GM21723 (cell line): Measurements from ENCODE around the gene LGI4.

Experiments
- ATAC-seq: cut with Tn5 transposase; IDR thresholded peaks from one replicate; pipeline ENCODE4 v1.9.1; 2021; ENCODE audit warnings: mild to moderate bottlenecking, moderate library complexity; ENCODE audit not compliant: unreplicated experiment

LGI4 gene

DNA sequence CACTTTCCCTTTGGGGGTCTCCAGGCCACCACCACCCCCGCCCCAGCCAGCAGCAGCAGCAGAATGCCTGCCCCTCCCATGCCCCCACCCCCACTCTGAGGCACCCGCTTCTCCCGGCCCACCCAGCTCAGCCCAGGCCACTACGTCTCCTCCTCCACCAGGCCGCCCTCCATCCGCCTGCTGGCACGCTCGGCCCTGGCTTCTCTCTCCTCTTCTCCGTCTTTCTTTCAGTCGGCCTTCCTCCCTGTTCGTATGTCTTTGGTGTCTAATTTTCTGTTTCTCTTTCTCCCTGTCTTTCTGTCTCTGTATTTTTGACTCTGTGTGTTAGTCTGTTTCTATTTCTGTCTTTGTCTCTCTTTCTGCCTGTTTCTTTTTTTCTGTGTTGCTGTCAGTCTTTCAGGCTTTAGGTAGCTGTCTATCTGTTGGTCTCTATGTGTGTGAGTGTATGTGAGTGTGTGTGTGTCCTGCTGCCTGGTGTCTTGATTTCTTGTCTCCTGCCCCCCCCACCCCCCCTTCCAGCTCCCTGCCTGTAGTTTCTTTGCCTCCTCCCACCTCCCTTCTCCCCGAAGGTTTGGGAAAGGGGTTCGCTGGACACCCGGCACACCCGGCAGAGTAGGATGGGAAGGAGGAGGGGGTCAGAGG lies at the start of gene LGI4:
Gene LGI4, minus strand, starts transcription at position 459 of the 642 bp plus-strand sequence. Its CDS starts 379 bp downstream, at position 80.
- no peak for ATAC-seq

DNA sequence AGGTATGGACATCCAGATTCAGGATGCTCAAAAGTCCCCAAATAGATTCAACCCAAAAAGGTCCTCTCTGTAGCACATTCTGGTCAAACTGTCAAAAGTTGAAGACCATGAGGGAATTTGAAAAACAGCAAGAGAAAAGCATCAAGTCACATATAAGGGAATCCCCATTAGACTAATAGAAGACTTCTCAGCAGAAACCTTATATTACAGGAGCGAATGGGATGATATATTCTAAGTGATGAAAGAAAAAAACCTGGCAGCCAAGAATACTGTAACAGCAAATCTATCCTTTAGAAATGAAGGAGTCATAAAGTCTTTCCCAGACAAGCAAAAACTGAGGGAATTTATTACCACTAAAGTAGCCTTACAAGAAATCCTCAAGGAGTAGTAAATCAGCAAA lies 49.4 kb upstream of the LGI4 start:
- ATAC-seq: no peak

DNA sequence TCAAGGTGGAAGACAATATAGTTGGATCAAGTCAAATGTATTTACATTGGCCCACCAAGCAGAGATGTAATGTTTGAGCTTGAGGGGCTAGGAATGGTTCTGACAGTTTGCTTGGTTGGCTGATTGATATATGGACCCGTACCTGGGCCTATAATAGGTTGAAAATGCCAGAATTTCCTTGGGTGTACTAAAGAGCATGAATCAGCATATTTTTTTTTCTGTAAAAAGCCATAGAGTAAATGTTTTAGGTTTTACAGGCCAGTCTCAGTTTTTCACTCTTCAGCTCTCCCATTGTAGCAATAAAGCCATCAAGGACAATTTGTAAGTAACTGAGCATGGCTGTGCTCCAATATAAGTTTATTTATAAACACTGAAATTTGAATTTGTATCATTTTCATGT lies 46.5 kb upstream of the LGI4 start:
- ATAC-seq: no peak

DNA sequence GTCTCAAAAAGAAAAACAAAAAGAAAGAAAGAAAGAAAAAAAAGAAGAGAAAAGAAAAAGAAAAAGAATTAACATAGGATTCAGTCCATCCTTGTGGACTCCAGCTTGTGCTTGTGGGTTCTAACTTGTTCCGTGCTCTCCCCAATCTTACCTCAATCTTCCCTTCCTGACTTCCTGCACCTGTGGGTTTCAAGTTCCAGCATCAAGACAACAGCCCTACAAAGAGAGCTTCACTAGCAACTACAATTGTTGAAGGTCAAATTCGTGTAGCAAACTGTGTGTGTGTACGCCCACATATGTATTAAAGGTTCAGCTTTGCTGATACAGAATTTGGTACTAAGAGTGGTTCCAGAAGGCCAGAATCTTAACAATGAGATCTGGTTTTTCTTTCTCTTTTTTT lies 45.0 kb upstream of the LGI4 start:
- no peak for ATAC-seq

DNA sequence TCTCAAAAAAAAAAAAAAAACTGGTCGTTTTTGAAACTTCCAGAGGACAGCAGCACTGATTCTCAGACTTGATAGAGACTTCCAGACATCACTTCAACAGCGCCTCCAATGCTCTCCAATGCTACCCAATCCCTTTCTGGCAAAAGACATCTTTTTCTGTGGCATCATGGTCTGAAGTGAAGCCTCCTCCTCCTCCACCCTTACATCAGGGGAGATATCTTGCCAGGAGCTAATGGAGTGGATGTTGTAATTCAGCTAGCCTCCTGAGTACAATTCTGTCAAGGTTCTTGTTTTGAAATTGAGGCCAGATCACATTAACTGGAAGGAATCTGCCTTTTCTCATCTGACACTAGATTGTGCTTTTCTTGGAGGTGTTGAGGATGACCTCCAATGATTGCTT lies 43.8 kb upstream of the LGI4 start:
- no peak for ATAC-seq

DNA sequence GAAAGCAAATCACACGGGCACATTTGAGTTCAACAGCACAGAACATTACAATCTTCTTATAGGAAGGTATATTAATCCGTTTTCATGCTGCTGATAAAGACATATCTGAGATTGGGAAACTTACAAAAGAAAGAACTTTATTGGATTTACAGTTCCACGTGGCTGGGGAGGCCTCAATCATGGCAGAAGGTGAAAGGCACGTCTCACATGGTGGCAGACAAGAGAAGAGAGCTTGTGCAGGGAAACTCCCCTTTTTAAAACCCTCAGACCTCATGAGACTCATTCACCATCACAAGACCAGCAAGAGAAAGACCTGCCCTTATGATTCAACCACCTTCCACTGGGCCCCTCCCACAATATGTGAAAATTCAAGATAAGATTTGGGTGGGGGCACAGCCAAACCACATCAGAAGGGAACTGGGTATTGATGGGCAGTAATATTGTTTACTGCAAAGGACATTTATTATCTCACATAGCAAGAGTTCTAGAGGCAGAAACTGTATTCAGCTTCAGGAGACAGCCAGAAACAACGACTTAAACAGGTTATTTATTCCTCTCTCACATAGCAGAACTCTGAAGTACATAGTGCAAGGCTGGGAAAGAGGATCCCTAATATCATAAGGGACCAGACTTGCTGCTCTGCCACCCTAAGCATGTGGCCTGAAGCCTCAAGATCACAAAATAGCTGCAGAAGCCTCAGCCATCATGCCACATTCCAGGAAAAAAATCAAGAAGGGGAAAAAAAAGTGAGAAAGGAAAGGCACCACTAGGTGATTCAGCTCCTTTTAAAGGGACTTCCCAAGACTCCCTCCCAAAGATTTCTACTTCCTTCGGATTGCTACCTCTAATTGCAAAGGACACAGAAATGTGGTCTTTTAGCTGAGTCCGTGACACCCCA lies 42.8 kb upstream of the LGI4 start:
- ATAC-seq: no peak

DNA sequence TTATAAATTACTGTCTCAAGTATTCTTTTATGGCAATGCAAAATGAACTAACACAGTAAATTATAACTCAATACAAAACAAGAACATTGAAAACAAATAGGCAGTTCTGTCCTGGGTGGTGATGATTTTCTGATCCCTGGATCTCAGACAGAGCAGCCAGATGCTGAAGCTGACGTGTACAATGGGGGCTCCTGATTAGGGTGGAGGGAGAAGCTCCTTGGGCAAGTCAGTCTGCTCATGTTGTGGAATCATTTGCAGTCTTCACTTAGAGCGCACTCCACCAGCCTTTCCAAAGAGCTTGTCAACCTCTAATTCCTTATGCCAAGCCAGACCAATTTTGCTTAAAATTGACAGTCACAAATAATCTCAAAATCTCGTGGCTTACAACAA lies 41.3 kb upstream of the LGI4 start:
- ATAC-seq: no peak

DNA sequence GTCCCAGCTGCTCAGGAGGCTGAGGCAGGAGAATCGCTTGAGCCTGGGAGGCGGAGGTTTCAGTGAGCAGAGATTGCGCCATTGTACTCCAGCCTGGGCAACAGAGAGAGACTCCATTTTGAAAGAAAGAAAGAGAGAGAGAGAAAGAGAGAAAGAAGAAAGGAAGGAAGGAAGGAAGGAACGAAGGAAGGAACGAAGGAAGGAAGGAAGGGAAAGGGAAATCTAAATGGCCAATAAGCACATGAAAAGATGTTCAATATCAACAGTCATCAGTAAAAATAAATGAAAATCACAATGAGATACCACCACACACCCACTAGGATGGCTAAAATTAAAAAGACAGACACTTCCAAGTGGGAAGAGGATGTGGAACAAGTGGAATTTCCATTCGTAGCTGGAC lies 39.4 kb upstream of the LGI4 start:
- no peak for ATAC-seq

DNA sequence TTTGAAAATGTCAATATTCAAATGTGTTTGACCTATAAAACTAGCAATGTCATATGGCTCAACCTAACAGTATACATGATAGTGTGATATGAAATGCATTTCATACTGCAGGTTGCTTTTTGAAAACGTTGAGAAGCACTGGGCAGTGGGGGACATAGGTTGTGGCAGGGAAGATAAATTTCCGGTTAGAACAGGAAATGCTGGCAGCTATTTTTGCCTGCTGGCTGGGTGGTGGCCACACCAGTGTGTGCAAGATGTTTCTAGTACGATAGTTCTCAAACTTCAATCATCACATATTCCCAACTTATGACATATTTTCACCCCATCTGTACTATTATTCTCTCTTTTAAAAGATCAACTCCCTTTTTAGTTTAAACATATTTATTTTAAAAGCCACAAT lies 36.9 kb upstream of the LGI4 start:
- no peak for ATAC-seq

DNA sequence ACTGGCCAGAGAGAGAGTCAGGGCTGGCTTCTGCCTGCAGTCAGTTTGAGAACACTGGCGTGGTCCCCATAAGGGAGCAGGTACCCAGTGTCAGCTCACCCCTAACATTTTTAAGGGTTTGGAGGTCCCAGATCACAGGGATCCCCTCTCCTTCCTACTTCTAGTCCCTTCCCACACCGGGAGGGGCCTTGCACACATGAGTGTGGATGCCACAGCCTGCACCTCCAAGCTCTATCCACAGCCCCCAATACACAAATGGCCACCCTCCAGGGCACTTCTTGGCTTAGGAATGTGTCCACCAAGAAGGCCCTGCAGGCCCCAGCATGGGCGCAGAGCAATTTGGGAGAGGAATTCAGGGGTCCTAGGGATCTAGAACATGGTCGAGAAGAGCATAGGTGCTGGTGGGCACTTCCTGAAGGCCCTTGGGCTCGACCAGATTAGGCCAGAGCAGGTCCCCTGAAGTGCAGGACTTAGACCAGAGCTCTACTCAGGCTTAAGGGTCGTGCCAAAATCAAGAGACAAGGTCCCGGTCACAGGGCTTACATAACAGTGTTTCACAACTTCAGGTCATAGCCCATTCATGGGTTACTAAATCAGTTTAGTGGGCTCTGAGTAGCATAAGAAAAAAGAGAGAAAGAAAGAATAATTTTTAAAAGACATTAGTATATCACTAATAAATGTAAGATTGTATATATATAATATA lies 35.7 kb upstream of the LGI4 start:
- no peak for ATAC-seq

DNA sequence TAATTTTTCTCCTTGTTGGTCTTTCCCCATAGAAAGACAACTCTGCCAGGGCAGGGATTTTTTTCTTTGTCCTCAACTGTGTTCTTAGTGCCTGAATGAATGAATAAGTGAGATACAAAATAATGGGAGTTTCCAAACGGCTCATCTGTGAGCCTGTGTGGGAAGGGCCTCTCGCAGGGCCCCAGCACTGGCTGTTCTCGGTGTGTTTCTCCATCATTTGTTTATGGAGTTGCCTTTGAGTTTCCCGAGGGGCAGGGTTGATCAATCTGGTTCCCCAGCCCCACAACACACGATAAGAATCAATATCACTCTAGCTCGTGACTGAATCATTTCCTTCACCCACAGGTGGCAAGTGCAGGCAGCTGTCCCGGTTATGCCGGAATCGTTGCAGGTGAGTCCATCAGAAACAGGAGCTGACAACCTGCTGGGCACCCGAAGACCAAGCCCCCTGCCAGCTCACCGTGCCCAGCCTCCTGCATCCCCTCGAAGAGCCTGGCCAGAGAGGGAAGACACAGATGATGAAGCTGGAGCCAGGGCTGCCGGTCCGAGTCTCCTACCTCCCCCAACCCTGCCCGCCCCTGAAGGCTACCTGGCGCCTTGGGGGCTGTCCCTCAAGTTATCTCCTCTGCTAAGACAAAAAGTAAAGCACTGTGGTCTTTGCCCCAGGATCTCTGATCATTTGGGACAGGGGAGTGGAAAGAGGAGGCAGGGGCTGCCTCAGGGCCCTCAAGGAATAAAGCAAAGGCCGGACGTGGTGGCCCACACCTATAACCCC lies 34.5 kb upstream of the LGI4 start:
- no peak for ATAC-seq

DNA sequence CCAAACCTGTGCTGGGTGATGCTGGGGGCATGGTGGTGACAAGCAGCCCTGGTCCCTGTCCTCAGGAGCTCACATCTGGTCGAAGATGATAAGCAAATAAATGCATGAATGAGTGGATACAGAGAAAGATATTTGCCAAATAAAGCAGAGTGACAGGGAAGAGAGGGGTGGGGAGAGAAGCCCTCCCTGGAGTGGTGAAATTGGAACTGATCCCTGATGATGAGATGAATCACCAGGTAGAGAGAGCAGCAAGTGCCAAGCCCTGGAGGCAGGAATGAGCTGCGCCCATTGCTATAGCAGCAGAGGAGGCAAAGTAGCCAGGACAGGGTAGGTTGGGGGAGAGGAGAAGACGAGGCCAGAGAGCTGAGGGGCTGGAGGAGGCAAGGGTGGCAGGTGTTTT lies 33.3 kb upstream of the LGI4 start:
- ATAC-seq: no peak

DNA sequence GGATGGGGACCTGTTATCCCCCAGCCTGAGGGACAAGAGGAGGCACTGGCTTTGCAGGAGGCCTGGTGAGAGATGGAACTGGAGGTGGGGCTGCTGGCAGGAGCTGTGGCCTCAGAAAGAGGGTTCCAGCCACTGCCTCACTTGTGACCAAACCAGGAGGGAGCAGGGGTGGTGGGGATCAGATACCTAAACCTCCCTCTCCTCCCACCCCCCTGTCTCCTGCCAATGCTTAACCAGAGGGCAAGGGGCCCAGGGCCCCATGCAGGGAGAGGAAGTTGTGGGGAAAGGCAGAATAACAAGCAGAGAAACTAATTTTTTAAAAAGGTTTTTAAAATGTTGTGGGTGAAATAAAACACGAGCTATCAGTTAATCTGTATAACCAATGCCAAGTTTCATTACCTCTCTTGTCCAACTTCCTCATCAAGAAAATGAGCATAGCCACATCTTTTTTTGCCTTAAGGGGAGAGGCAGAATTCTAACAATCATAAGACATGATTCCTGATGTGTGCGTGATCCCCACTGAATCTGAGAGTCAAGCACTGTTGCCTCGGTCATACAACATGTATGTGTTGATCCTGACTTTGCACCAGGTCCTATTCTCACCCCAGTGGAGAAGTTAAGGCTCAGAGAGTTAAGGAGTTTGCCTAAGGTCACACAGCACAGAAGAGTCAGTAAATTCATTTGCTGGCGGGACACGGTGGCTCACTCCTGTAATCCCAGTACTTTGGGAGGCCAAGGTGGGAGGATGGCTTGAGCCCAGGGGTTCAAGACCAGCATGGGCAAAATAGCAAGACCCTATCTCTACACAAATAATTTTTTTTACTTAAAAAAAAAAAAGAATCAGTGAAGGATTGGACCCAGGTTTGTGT lies 32.6 kb upstream of the LGI4 start:
- ATAC-seq: no peak

DNA sequence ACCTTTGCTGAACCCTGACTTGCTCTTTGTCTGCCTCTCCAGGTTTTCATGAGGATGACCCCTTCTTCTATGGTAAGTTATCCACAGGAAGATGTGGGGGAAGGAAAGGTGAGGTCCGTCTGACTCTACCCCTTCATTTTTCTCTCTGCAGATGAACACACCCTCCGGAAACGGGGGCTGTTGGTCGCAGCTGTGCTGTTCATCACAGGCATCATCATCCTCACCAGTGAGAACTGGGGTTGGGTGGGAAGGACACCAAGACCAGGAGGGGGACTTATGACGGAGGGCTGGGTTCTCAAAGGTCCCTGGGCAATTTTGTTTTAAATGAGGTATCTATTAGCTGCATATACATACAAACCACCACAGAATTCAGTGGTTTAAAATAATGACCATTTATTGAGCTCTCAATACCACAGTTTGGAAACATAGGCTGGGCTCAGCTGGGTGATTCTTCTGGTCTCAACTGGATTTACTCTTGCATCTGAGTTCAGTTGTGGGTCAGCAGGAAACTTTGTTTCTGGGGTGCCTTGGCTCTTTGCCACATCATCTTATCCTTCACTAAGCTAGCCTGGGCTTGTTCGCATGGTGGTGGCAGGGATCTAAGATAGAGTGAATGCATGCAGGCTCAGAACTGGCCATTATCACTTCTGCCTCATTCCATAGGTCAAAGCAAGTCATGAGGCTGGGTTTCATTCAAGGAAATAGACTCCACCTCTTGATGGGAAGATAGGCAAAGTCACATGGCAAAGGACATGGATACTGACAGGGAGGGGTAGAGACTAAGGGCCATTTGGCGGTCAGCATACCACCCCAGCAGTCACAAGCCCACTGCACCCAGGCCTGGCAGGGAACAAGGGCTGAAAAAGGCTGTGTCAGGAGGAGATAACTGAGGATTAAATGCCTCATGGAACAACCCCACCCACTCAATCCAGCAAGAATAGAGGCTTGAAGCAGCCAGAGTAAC lies 31.5 kb upstream of the LGI4 start:
- ATAC-seq: no peak

DNA sequence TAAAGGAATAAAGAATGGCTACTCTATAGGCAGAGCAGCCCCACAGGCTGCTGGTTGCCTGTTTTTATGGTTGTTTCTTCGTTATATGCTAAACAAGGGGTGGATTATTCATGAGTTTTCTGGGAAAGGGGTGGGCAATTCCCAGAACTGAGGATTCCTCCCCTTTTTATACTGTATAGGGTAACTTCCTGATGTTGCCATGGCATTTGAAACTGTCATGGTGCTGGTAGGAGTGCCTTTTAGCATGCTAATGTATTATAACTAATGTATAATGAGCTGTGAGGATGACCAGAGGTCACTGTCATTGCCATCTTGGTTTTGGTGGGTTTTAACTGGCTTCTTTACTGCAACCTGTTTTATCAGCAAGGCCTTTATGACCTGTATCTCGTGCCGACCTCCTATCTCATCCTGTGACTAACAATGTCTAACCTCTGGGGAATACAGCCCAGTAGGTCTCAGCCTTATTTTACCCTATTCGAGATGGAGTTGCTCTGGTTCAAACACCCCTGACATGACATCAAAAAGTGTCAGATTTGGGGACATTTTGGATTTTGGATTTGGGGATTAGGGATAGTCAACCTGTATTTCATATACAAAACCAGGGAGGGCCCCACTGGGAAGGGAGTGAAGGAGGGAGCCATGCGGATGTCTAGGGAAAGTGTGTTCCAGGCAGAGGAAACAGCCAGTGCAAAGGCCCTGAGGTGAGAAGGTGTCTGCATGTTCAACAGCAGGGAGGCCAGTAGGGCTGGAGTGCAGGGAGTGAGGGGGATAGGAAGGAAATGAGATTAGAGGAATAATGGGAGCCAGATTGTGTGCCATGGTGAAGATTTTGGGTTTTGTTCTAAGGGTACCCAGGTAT lies 30.6 kb upstream of the LGI4 start:
- ATAC-seq: no peak

DNA sequence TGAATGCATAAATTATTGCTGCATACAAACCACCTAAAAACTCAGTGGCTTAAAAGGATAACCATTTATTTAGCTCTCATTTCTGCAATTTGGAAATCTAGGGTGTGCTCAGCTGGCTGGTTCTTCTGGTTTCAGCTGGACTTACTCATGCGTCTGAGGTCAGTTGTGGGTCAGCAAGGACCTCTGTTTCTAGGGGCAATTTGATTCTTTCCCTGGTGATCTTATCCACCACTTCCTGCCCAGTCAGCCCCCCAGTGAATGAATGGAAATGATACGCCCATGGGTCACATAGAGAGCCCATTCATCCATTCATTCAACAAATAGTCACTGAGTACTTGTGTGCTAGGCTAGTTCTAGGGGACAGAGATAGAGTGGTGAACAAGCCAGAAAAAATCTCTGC lies 29.6 kb upstream of the LGI4 start:
- ATAC-seq: no peak

DNA sequence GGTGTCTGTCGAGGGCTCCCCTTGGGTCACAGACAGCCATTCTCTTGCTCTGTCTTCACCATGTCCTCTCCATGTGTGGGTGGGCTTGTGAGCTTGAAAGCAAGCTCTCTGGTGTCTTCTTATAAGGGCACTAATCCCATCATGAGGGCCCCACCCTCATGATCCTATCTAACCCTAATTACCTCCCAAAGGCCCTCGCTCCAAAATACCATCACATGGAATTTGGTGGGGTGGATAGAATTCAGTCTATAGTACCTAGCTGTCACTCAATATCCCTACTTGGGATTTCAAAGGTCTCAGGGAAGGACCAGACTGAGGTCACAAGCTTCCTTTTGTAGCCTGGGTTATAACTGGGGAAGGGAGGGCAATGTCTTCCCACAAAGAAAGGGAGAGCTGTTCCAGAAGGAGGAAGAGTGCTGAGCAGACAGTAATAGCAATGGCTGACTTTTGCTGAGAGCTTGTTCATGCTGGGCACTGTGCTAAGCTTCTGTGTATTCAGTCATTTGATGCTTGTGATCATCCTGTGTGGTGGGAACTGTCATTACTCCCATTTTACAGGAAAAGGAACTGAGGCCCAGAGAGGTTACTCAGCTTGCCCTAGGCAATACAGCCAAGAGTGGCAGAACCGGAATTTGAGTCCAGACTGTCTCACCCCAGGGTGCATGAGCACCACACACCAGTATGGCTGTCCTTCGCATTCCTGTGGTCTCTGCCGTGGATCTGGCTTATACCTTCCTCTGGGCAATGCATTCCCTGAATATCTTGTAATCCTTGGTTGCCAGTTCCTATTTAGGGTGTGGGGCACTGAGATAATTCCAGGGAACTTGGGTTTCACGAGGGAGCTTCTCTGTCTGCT lies 27.8 kb upstream of the LGI4 start:
- no peak for ATAC-seq
